MM.1S (cell line): ENCODE results near the gene HEATR5A.

Source experiments
- EZH2 ChIP-seq: fragments of 300-600 bp; sonication (generic); optimal IDR thresholded peaks from 2 replicates; pipeline ENCODE3; 2017; ENCODE audit warnings: low read depth, mild to moderate bottlenecking, antibody characterized with exemption, low read length, mixed read lengths
- EZH2phosphoT487 ChIP-seq: fragments of 300-600 bp; sonication (generic); IDR thresholded peaks from 2 replicates; pipeline ENCODE4 v1.6.1; 2018; ENCODE audit warnings: antibody characterized with exemption, low read length
- TF ChIP-seq, protein P1 (sequence below): fragments of 300-600 bp; sonication (generic); IDR thresholded peaks from 2 replicates; pipeline ENCODE4 v1.5.1; 2016; ENCODE audit warnings: antibody characterized with exemption, low read length, mixed read lengths

- TF ChIP-seq EZH2 (no peak), EZH2phosphoT487 (no peak)
- TF ChIP-seq, protein P1, sequence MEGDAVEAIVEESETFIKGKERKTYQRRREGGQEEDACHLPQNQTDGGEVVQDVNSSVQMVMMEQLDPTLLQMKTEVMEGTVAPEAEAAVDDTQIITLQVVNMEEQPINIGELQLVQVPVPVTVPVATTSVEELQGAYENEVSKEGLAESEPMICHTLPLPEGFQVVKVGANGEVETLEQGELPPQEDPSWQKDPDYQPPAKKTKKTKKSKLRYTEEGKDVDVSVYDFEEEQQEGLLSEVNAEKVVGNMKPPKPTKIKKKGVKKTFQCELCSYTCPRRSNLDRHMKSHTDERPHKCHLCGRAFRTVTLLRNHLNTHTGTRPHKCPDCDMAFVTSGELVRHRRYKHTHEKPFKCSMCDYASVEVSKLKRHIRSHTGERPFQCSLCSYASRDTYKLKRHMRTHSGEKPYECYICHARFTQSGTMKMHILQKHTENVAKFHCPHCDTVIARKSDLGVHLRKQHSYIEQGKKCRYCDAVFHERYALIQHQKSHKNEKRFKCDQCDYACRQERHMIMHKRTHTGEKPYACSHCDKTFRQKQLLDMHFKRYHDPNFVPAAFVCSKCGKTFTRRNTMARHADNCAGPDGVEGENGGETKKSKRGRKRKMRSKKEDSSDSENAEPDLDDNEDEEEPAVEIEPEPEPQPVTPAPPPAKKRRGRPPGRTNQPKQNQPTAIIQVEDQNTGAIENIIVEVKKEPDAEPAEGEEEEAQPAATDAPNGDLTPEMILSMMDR: no peak
Observed at GRCh38 chr14:31389946-31390345, 30.4 kb downstream of the HEATR5A start.
